Activated CD4-positive, CD25-positive, alpha-beta regulatory T cell (primary cell): Measurements from ENCODE around the gene SHKBP1.

ENCODE experiments used
- DNase-seq, 4 experiments: peaks; one replicate each; lab custom pipeline; 2025; lab: John Stamatoyannopoulos, UW

The SHKBP1 gene

DNA sequence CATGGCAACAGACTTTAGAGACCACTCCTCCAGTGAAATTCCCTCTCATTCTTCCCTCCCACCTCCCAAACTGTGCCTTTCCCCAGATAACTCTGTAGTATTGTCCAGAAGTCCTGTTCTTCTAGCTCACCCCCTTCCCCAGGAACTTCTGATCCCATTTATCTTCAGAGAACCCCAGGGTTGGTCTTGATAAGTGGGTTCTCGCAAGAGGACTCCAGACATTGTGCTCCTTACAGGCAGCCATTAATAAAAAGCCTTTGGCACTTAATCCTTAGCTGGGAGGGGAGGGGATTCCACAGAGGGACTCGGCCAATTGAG, 26.4 kb downstream of the SHKBP1 start:
- DNase-seq = no peak

DNA sequence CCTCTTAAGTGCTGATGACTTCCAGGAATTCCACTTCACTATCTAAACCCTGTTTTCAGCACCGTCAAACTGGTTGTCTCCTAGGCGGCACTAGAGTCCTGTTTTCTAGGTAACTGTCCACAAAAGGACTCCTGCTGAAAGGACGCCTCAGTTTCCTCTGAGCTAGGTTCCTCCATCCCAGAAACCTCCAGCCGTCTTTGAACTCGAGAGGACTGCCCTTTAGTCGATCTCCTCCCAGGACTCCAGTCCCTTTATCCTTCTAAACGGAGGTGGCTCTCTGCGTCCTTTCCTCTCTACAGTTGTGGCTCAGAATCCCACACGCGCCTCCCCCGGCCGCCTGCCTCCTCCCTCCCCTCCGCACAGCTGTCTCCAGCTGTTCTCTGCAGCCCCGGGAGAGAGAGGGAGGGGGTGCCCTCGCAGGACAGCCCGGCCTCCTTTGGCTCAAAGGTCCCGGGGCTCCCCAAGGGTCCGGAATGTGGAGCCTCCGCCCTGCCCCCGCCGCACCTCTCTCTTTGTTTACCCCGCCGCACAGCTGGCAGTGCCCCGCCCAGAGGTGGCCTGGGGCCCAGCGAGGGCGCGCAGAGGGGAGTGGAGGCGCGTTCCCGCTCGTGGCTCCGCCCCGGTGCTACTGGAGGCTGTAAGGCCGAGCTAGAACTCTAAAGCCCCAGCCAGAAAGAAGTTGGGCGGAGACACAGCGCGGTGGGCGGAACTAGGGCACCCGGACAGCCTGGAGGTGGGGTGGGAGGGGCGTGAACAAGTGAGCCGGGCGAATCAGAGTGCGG, 26.9 kb downstream of the SHKBP1 start:
- peak; percentile 83 to 94 (median 90) for DNase-seq

DNA sequence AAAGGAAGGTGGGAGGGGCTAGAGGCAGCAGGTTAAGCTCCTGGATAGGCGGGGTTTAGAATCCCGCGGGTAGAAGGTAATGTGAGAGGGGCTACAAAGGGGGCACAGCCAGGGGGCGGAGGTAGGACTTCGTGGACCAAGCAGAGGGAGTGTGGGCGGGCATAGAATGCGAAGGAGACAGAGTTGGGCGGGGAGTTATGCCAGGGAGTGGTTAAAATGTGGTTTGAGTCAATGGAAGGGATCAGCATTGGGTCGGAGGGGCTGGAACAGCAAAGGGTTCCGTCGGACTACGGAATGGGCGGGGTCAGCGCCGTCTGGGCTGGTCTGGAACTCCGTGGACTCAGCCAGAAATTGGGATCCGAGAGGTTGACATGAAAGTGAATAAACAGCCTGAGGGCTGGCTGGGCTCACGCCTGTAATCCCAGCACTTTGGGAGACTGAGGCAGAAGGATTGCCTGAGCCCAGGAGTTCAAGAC, 27.5 kb downstream of the SHKBP1 start:
- DNase-seq = no peak

- DNase-seq = no peak
These were observed 28.1 kb downstream of the SHKBP1 start for GRCh38 chr19:40604647-40605215.

GRCh38 chr19:40605216-40605971, 28.7 kb downstream of the SHKBP1 start:
- DNase-seq = peak; percentile 64 to 69 (median 66)

DNA sequence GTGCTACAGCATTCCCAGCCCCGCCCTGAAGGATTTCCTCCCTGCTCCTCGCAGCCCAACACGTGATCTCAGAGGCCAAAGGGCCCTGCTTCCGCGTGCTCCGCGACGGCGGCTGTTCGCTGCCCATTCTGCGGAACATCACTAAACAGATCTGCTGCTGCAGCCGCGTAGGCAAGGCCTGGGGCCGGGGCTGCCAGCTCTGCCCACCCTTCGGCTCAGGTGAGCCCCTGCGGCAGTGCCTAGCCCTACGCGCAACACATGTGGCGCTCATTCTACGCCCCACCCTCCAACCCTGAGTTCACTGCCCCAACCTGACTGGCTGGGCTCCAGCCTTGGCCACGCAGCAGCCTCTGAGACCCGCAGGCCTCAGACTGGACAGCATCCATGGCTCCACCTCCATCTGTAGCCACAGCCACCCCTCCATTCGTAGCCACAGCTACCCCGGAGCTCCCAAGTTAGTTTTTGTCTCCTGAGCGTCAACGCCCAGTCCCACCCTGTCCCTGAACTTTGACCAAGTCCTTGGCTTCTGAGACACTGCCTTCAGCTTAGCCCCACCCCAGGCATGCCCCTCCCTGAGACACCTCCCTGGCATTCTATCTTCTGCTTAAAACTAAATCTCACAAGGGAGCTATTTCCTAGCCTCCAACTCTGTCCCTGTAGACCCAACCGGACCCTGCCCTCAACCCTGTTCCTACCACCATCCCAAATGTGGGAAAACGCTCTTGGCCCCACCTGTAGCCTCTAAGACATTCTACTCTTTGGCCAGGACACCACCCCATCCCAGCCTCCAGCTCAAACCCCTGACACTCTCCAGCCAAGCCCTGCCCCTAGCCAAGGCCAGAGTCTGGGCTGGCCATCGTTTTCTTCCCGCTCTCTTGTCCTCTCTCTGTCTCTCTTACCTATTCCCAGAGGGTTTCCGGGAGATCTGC, 30.9 kb downstream of the SHKBP1 start:
- DNase-seq = no peak

DNA sequence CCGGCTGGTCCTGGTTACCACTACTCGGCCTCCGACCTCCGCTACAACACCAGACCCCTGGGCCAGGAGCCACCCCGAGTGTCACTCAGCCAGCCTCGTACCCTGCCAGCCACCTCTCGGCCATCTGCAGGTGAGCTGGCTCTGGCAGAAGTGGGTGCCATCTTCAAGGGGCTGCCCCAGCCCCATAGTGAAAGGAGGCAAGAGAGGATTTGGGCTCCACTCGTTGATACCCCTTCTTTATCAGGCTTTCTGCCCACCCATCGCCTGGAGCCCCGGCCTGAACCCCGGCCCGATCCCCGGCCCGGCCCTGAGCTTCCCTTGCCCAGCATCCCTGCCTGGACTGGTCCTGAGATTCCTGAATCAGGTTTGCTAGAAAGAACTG, 31.6 kb downstream of the SHKBP1 start:
- DNase-seq = no peak

DNA sequence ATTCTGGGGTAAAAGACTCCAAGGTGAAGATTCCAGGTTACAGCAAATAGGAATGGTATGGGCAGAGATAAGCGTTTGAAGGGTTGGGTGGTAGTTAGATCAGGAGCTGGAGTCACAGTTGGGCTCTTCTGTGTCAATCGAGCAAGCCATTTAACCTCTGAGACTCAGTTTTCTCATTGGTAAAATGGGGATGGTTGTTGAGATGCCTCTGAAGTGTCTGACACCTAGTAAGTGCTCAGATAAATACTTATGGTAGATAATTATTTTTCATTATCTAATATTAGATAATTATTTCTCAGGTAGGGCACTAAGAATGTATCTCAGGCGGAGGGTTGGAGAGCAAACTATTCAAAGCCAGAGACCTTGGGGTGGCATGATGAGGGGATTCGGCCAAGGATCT, 32.3 kb downstream of the SHKBP1 start:
- DNase-seq = no peak

- peak; percentile 54 to 86 (median 76) for DNase-seq
These were observed 33.1 kb downstream of the SHKBP1 start for GRCh38 chr19:40609561-40610395.

GRCh38 chr19:40610396-40611064, 33.9 kb downstream of the SHKBP1 start:
- peak in 3 of 4 experiments; percentile 33 to 51 (median 50) for DNase-seq

DNA sequence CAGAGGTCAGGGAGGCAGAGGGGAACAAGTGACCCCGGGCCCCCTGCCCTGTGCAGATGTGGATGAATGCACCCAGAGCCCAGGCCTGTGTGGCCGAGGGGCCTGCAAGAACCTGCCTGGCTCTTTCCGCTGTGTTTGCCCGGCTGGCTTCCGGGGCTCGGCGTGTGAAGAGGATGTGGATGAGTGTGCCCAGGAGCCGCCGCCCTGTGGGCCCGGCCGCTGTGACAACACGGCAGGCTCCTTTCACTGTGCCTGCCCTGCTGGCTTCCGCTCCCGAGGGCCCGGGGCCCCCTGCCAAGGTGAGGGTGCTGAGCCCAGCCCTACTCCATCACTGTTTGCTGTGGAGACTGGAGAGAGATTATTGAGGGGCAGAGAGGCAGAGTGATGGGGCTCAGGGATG, 34.4 kb downstream of the SHKBP1 start:
- no peak for DNase-seq

- DNase-seq = no peak
These were observed 35.4 kb downstream of the SHKBP1 start for GRCh38 chr19:40611900-40612698.

GRCh38 chr19:40612831-40613689, 36.4 kb downstream of the SHKBP1 start:
- peak; percentile 36 to 62 (median 40) for DNase-seq

DNA sequence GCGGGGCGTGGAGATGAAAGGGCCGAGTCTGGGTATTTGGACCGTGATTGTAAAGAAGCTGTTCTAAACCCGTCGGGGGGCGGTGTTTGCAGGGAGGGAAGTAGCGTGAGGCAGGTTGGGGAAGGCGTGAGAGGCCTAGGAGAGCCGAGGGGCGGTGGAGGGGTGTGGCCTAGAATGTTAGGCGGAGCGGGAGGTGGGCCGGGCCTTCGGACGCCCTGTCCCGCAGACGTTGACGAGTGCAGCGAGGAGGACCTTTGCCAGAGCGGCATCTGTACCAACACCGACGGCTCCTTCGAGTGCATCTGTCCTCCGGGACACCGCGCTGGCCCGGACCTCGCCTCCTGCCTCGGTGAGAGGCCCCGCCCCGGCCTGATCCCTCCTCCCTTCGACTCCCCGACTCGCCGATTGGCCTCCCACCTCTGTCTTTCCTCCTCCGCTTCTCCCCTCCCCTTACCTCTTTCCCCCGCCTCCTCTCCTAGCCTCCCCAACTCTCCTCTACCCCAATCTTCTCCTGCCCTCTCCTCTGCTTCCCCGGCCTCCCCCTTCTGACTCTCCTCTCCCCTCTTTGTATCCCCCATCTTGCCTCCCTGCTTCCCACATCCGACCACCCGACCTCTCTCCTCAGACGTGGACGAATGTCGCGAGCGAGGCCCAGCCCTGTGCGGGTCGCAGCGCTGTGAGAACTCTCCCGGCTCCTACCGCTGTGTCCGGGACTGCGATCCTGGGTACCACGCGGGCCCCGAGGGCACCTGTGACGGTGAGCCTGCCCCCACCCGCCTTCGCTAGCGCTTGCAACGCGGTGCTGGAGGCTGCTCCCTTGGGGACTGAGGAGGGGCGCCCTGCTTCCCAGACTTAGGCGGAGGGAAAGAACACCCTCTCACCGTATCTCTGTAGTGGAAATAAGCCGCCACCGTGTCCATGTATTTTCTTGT, 37.3 kb downstream of the SHKBP1 start:
- peak; percentile 74 to 85 (median 82) for DNase-seq

DNA sequence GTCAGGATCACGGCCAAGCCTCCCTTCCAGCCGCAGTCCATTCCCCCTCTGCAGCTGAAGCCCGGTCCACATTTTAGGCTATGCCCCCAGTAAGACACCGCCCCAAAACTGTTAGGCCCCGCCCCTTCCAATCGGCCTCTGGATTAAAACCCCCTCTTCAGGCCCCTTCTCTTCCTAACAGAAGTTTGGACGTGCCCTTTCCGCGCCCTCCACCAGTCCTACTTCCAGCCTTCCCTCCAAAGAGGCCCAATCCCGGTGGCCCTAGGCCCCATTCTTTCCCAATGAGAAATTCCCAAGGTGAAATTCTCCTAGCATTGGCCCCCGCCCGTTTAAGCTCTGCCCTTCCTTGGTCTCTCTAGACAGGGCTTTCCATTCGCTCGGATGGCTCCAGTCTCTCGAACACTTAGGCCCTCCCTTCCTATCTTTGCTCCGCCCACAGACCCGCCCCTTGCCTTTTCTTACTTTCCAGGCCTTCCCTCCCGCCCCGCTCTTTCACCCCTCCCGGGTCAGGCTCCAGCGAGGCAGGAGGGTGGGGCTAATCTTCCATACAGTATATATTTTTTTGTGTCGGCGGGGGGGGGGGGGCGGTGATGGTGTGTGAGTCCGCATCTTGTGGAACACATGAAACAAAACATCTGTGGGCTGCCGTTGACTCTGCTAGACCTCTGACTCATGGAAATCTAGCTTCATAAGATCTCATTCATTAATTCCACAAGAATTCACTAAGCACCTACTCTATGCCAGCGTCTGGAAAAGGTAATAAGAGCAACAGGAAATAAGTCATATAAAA, 38.1 kb downstream of the SHKBP1 start:
- DNase-seq = peak in 3 of 4 experiments; percentile 34 to 89 (median 79)

DNA sequence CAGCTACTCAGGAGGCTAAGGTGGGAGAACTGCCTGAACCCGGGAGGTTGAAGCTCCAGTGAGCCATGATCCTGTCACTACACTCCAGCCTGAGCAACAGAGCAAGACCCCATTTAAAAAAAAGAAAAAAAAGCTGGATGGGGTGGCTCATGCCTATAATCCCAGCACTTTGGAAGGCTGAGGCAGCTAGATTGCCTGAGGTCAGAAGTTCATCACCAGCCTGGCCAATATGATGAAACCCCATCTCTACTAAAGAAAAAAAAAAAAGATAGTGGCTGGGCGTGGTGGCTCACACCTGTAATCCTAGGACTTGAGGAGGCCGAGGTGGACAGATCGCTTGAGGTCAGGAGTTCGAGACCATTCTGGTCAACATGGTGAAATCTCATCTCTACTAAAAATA, 39.5 kb downstream of the SHKBP1 start:
- DNase-seq = no peak

DNA sequence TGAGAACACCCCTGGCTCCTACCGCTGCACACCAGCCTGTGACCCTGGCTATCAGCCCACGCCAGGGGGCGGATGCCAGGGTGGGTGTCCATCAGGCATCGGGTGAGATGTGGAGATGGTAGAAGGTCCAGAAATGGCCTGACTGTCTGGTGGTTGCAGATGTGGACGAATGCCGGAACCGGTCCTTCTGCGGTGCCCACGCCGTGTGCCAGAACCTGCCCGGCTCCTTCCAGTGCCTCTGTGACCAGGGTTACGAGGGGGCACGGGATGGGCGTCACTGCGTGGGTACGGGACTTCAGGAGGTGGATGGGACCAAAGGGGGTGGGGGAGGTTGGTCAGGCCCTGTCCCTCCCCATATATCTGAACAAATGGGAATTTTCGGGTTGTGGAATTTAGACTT, 40.3 kb downstream of the SHKBP1 start:
- no peak for DNase-seq
